ENCODE measurements around the gene FAM120B. TPM values are rescaled to one million over a fixed set of nuclear protein-coding genes. Genes with fewer than 3 reads are reported as not detected.

FAM120B gene
- total and polyA plus RNA-seq, 2 donors (not counting 1 experiment from before 2014, with no cell fraction given), result 14.4 to 19.3 TPM

- no peaks in the 10 kb centered on the region for H3K36me3 ChIP-seq (ENCODE audit: control insufficient read depth, insufficient read depth, low read length)
- no peak overlapping the region for H3K4me3 ChIP-seq (replicated peaks in 1 of 4; ENCODE audit: control extremely low read depth in 1 of 4, insufficient read depth in 1 of 4, low read depth in 3 of 4, low read length in 4 of 4)
- no peaks in the 10 kb centered on the region for H3K9me3 ChIP-seq (ENCODE audit: control insufficient read depth, insufficient read depth, low read depth, low read length)
- no peak overlapping the region for H3K27ac ChIP-seq (ENCODE audit: insufficient read depth, low read length)
- no peak overlapping the region for H3K4me2 ChIP-seq (ENCODE audit: extremely low read depth, insufficient read depth, low read length)
- no peak for TF ChIP-seq EZH2 (IDR thresholded peaks at IDR 0.05; ENCODE audit: low read length, missing control alignments)
- TF ChIP-seq CTCF (conservative IDR thresholded peaks at IDR 0.05 in 1 of 2, IDR thresholded peaks at IDR 0.05 in 1 of 2; ENCODE audit: low read depth in 1 of 2, low read length in 2 of 2), result no peak
- H3K27me3 ChIP-seq (ENCODE audit: control insufficient read depth, insufficient read depth, low read length), result no peaks in the 10 kb centered on the region
- H3K4me1 ChIP-seq (ENCODE audit: control insufficient read depth, extremely low read depth, insufficient read depth, low read length), result no peaks in the 10 kb centered on the region
- H3K79me2 ChIP-seq (ENCODE audit: control insufficient read depth, insufficient read depth, low read length), result no peaks in the 10 kb centered on the region
- no peak overlapping the region for H2AFZ ChIP-seq (ENCODE audit: low read length)
- H3K9ac ChIP-seq (ENCODE audit: insufficient read depth, low read length), result no peak overlapping the region
- H4K20me1 ChIP-seq (ENCODE audit: control insufficient read depth, extremely low read depth, insufficient read depth, low read length), result no peaks in the 10 kb centered on the region
- DNase-seq (ENCODE audit: low read depth in 2 of 2), result no peak
Observed at GRCh38 chr6:170451762-170452651, 145.4 kb downstream of the FAM120B start.

- Histone ChIP-seq H4K20me1 (ENCODE audit: control insufficient read depth, extremely low read depth, insufficient read depth, low read length) (no peaks in the 10 kb centered on the region), H3K27me3 (ENCODE audit: control insufficient read depth, insufficient read depth, low read length) (no peaks in the 10 kb centered on the region), H2AFZ (ENCODE audit: low read length) (no peak overlapping the region), H3K4me3 (replicated peaks in 1 of 4; ENCODE audit: control extremely low read depth in 1 of 4, insufficient read depth in 1 of 4, low read depth in 3 of 4, low read length in 4 of 4) (no peak overlapping the region), H3K27ac (ENCODE audit: insufficient read depth, low read length) (no peak overlapping the region), H3K9ac (ENCODE audit: insufficient read depth, low read length) (no peak overlapping the region), H3K79me2 (ENCODE audit: control insufficient read depth, insufficient read depth, low read length) (no peaks in the 10 kb centered on the region), H3K36me3 (ENCODE audit: control insufficient read depth, insufficient read depth, low read length) (no peaks in the 10 kb centered on the region), H3K9me3 (ENCODE audit: control insufficient read depth, insufficient read depth, low read depth, low read length) (no peaks in the 10 kb centered on the region), H3K4me1 (ENCODE audit: control insufficient read depth, extremely low read depth, insufficient read depth, low read length) (no peaks in the 10 kb centered on the region), H3K4me2 (ENCODE audit: extremely low read depth, insufficient read depth, low read length) (no peak overlapping the region)
- TF ChIP-seq CTCF (conservative IDR thresholded peaks at IDR 0.05 in 1 of 2, IDR thresholded peaks at IDR 0.05 in 1 of 2; ENCODE audit: low read depth in 1 of 2, low read length in 2 of 2), result no peak
- TF ChIP-seq EZH2 (IDR thresholded peaks at IDR 0.05; ENCODE audit: low read length, missing control alignments), result no peak
- DNase-seq (ENCODE audit: low read depth in 2 of 2), result no peak
Observed at GRCh38 chr6:170452767-170453545, 146.4 kb downstream of the FAM120B start.
